Hypothalamus (tissue), 51 donors: ENCODE results near the gene ATG10.
"Not testable (repeated sequence)": the region's sequence is repeated elsewhere in the genome, so short reads cannot be mapped to it uniquely, and the experiment has no call there.

Source experiments
- DNase-seq, 51 donors: peaks; one replicate each; lab custom pipeline; 2025; lab: John Stamatoyannopoulos, UW

ATG10 gene

GRCh38 chr5:82109013-82109412 is 137.2 kb downstream of the ATG10 start:
- DNase-seq = no peak

DNA sequence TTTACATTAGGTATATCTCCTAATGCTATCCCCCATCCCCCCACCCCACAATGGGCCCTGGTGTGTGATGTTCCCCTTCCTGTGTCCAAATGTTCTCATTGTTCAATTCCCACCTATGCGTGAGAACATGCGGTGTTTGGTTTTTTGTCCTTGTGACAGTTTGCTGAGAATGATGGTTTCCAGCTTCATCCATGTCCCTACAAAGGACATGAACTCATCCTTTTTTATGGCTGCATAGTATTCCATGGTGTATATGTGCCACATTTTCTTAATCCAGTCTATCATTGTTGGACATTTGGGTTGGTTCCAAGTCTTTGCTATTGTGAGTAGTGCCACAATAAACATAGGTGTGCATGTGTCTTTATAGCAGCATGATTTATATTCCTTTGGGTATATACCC is 138.1 kb downstream of the ATG10 start:
- DNase-seq = not testable (repeated sequence)

DNA sequence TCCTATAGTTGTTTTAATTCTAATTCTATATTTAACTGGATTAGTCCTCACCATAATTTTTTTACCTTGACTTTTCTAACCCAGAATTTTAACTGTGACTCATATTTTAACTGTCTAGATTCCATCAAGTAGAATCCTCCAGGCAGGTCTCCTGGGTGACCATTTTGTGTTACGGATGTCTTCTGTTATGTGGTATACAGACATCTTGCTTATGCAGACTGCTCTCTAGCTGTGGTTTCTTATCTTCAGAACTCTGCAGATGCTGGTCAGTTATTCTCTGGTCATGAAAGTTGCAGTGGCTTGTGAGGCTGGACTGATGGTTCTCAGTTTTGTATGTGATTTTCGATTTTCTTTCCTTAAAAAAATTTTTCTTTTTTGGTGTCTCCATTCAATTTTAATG is 139.4 kb downstream of the ATG10 start:
- DNase-seq = no peak

GRCh38 chr5:82115858-82116257 is 144.0 kb downstream of the ATG10 start:
- DNase-seq = no peak

- DNase-seq = no peak
Measured at GRCh38 chr5:82119889-82120288, 148.1 kb downstream of the ATG10 start.

DNA sequence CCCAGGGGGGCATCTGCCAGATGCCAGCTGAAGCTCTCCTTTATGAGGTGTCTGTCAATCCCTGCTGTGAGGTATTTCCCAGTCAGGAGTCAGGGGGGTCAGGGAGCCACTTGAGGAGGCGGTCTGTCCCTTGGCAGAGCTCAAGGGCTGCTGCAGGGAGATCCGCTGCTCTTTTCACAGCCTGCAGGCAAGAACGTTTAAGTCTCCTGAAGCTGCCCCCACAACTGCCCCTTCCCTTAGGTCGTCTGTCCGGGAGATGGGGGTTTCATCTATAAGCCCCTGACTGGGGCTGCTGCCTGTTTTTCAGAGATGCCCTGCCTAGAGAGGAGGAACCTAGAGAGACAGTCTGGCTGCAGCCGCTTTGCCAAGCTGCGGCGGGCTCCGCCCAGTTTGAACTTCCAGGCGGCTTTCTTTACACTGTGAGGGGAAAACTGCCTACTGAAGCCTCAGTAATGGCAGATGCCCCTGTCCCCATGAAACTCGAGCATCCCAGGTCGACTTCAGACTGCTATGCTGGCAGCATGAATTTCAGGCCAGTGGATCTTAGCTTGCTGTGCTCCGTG is 158.0 kb downstream of the ATG10 start:
- DNase-seq = no peak

DNA sequence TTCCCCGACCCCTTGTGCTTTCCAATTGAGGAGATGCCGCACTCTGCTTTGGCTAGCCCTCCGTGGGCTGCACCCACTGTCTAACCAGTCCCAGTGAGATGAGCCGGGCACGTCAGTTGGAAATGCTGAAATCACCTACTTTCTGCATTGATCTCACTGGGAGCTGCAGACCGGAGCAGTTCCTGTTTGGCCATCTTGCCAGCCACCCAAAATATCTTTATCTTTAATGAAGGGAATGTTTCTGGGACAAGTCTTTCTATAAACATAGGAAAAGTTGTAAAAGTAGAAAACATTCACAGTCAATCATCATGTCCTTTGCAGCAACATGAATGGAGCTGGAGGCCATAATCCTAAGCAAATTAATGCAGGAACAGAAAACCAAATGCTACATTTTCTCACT is 158.8 kb downstream of the ATG10 start:
- DNase-seq = no peak

GRCh38 chr5:82137205-82137604 is 165.4 kb downstream of the ATG10 start:
- no peak for DNase-seq

DNA sequence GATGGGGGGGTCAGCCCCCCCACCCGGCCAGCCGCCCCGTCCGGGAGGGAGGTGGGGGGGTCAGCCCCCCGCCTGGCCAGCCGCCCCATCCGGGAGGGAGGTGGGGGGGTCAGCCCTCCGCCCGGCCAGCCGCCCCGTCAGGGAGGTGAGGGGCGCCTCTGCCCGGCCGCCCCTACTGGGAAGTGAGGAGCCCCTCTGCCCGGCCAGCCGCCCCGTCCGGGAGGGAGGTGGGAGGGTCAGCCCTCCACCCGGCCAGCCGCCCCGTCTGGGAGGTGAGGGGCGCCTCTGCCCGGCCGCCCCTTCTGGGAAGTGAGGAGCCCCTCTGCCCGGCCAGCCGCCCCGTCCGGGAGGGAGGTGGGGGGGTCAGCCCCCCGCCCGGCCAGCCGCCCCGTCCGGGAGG is 168.0 kb downstream of the ATG10 start:
- DNase-seq = not testable (repeated sequence)

DNA sequence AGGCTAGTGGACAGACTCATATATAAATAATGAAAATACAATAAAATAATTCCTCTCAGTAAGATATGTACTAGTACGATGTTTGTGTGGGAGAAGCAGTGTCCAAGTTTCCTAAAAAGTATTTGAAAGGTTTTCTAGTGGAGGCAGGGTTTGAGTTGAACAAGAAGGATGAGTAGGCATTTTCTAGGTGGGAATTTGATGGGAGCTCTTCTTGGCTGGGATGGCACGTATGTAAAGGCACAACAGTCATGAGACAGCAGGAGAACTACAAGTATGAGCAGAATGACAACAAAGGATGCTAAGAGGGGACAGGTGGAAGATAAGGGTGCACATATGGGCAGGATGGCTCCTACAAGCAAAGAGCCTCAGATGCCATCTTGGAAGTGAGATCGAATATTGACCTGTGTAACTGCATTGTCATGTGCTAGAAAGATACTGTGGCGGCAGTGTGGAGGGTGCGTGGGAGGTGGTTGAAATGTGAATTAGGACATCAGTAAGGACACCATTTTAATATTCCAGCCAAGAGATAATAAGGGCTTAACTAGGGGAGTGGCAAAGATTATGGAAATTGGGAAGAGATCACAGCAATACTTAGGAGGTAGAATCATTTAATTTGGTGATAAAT is 170.5 kb downstream of the ATG10 start:
- no peak for DNase-seq

DNA sequence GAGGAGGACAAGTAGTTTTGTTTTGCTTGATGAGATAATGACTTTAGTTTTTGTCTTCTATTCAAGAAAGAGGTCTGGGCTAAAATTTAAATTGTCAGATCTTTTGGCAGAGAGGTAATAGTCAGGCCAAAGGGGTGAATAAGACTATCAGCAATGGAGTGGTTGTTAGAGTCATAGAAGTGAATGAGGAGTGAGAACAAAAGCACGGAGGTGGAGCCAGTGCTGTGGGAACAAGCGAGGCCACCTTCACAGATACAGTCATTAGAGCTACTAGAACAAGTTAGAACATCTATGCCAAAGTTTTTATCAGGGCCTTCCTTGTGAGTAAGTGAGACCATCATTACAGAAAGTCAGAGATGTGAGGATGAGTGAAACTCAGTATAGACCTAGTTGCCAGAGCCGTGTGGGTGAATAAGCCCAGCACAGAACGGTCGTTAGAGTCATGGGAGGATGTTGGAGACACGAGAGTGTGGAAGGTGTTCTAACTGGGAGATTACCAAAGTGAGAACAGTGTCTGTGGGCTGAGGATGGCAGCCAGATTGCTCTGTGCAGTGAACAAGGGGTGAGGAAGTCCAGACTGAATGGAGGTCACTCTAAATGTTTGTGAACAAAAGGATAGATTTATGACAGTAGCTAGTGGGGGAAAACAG is 171.2 kb downstream of the ATG10 start:
- no peak for DNase-seq

GRCh38 chr5:82147860-82148573 is 176.2 kb downstream of the ATG10 start:
- DNase-seq = no peak

DNA sequence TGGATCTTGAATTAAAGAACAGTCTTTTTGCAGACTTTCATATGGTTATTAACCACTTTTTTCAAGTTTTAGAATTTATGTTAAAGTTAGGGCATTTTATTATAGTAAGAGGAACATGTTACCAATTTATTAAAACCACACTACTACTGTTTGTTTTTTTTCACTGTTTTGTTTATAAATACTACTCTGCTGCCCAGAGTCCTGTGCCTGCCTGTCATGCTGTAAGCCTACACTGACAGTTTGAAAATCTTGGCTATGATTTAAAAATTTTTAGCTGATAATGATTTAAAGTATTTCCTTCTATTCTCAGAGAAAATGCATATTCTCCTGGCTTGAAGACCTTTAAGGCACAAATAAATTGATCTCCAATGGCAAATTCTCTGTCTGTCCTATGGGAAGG is 177.6 kb downstream of the ATG10 start:
- no peak for DNase-seq

- peak in 8 of 51 donors; percentile 6 to 27 (median 20) for DNase-seq
Measured at GRCh38 chr5:82150559-82150958, 178.7 kb downstream of the ATG10 start.

- no peak for DNase-seq
Measured at GRCh38 chr5:82151204-82151603, 179.4 kb downstream of the ATG10 start.

GRCh38 chr5:82151662-82152061 is 179.8 kb downstream of the ATG10 start:
- no peak for DNase-seq

- DNase-seq = no peak
Measured at GRCh38 chr5:82152978-82153481, 181.2 kb downstream of the ATG10 start.

DNA sequence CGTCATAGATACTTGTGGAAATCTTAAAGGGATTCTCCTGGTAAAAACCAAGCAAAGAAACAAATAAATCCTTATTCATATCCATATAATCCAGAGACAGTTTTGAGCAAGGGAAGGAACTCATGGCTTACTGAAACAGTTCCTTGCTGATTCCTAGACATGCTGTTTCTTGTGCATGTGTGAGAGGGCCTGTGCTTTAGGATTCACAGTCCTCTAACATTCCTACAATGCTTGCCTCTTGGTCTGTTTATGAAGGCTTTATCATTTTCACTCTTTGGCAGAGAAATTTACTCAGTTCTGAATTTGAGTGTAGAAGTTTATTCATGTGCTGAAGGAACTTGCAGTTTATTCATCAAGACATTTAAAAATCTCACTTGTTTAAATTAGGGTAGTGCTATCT is 183.0 kb downstream of the ATG10 start:
- DNase-seq = no peak

- DNase-seq = no peak
Measured at GRCh38 chr5:82155305-82155704, 183.5 kb downstream of the ATG10 start.

DNA sequence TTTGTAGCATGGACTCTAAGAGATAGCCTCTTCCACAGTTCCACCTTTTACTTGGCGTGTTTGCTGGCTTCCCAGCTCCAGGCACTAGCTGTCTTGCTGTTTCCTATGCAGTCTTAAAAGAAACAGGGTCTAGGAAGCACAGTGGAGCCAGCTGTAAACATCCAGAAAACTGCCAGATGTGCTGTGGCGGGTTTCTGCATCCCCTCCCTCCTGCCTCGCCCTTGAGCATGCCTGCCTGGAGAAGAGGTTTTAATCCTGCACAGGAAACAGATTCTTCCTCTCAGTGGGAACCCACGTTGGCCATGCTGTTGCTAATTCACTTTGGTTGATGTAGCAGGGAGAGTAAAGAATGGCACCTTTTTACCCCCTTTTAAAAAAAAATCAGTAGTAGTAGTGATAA is 185.1 kb downstream of the ATG10 start:
- DNase-seq = no peak

DNA sequence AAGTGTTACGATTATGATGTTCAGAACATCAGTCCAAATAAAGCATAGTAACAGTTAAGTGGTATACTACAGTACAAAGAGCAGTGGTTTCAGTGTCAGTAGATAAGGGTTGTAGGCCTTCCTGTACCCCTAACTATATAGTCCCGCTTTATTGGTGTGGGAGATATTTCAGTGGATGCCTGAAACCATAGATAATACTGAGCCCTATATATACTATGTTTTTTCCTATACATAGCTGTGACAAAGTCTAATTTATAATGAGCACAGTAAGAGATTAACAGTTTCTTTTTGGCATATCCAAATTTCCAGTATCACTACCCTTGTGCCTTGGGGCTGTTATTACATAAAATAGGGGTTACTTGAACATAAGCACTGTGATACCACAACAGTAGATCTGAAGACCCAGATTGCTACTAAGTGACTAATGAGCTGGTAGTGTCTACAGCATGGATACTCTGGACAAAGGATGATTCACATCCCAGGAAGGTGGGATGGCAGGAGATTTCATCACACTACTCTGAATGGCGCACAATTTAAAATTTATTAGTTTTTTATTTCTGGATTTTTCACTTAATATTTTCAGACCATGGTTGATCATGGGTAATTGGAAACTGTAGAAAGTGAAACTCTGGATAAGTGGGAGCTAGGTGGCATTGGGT is 187.1 kb downstream of the ATG10 start:
- DNase-seq = no peak
